Limb (tissue), 2 donors: Measurements from ENCODE around the gene PIP5K1A.
"Not testable (repeated sequence)": the region's sequence is repeated elsewhere in the genome, so short reads cannot be mapped to it uniquely, and the experiment has no call there.

Source experiments
- DNase-seq, 2 donors: peaks; one replicate each; pipeline ENCODE4 v3.0.0-alpha.2; 2016; ENCODE audit errors: extremely low spot score in 2 of 2

PIP5K1A gene, protein sequence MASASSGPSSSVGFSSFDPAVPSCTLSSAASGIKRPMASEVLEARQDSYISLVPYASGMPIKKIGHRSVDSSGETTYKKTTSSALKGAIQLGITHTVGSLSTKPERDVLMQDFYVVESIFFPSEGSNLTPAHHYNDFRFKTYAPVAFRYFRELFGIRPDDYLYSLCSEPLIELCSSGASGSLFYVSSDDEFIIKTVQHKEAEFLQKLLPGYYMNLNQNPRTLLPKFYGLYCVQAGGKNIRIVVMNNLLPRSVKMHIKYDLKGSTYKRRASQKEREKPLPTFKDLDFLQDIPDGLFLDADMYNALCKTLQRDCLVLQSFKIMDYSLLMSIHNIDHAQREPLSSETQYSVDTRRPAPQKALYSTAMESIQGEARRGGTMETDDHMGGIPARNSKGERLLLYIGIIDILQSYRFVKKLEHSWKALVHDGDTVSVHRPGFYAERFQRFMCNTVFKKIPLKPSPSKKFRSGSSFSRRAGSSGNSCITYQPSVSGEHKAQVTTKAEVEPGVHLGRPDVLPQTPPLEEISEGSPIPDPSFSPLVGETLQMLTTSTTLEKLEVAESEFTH

DNA sequence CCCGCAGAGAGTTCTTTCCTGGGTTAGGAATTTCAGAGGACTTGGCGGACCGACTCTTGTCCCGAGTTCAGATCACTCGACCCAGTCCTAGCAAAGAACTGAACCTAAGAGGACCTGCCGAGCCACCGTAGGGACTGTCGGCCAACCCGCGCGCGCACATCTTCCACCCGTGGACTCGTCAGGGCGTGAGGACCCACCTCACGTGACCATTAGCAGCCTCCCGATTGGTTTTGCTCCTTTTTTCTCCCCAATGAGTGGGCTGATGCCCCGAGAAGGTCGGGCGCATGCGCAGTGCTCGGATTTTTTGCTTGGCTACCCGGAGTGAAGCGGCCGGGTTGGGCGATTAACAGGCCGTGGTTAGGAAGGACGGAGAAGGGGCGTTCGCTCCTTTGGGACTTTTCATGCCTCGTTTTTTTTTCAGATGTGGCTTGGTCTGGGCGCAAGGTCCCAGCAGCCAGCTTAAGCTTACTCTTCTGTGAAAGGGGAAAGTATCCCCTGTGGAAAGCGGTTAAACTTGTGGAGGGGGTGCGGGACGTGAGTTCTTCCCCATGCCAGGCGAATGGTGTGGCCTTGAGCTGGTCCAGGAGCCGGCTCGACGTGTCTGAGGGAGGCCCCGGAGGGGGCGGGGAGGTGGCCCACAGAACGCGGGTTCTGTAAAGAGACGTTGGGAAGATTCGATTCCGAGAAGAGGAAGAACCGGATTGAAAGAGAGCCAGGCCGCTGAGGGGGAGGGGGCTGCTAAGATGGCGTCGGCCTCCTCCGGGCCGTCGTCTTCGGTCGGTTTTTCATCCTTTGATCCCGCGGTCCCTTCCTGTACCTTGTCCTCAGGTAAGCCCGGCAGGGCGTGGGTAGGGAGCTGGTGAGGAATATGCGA lies at the start of gene PIP5K1A:
TSS of gene PIP5K1A (plus strand) at position 299 of the 874 bp plus-strand sequence. CDS start at position 744, 445 bp downstream.
- peak; percentile 98 for DNase-seq

DNA sequence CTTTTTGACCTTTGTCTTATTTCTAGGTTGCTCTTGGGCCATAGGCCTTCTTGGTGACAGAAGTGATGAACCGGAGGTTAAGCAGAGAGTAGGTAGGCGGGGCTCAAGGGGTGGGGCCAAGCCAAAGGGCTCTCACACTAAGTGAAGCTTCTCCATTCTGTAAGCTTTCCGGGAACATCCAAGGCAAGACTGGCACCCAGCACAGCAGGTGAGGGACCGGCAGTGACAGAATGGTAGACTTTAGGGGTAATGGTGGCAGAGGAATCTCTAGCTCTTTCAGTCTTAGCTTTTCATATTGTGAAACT lies 41.9 kb upstream of the PIP5K1A start, which contains the start of gene TNFAIP8L2:
TSS of gene TNFAIP8L2 (plus strand) at position 135 of the 305 bp plus-strand sequence. CDS start 2,049 bp downstream, outside the sequence.
- no peak for DNase-seq

DNA sequence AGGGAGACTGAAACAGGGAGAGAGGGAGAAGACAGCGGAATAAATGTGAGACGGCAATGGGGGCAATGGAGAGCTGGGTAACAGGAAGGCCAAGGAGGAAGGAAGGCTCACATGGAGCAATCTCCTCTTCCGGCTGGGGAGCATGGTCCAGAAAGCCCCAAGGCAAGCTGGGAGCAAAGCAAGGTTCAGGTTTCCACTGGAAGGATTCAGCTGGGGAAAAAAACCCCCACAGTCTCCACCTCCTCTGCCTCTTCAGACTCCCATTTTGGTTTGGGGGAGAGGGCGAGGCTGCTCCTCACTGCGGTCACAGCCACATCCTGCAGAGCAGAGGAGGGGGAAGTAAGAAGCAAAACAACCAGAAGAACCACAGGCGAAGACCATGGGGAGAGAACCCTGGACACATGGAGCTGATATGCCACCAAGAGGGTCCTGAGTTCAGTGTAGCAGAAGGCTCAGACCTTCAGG lies 41.3 kb upstream of the PIP5K1A start:
- no peak for DNase-seq

DNA sequence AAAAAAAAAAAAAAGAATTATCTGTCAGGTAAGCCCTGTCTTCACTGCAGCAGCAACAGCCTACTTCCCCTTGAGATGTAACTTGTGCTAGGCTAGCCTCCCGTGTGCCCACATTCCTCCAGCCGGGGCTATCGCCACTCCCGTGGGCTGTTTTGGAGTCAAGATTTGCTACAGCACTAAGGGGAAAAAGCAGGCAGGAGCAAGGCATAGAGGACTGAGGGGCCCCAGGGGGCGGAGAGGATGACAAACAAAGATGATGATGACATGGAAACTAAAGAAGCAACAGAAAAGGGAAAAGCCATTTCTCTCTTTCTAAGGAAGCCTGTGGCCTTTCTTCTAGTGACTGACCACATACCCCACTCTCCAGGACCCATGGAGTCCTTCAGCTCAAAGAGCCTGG lies 40.0 kb upstream of the PIP5K1A start:
- no peak for DNase-seq

DNA sequence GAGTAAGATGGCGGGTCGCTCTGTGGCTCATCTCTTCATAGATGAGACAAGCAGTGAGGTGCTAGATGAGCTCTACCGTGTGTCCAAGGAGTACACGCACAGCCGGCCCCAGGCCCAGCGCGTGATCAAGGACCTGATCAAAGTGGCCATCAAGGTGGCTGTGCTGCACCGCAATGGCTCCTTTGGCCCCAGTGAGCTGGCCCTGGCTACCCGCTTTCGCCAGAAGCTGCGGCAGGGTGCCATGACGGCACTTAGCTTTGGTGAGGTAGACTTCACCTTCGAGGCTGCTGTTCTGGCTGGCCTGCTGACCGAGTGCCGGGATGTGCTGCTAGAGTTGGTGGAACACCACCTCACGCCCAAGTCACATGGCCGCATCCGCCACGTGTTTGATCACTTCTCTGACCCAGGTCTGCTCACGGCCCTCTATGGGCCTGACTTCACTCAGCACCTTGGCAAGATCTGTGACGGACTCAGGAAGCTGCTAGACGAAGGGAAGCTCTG lies 39.6 kb upstream of the PIP5K1A start:
- DNase-seq, result no peak

DNA sequence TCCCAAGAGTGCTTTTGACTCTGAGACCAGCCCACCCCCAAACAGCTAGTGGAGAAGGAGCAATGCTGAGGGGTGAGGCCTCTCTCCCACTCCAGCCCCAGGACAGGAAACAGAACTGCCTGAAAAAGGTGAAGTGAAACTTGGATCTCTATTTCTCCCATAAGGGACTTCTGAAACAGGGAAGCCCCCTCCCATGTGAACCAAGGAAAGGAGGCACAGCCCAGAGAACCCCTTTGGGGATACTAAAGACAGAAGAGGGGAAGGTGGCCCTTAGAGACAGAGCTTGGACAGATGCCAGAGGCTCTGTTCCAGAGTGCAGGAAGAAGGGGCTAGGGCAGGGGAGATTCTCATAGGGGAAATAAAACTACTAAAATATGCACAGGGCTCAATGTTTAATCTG lies 39.0 kb upstream of the PIP5K1A start:
- no peak for DNase-seq

DNA sequence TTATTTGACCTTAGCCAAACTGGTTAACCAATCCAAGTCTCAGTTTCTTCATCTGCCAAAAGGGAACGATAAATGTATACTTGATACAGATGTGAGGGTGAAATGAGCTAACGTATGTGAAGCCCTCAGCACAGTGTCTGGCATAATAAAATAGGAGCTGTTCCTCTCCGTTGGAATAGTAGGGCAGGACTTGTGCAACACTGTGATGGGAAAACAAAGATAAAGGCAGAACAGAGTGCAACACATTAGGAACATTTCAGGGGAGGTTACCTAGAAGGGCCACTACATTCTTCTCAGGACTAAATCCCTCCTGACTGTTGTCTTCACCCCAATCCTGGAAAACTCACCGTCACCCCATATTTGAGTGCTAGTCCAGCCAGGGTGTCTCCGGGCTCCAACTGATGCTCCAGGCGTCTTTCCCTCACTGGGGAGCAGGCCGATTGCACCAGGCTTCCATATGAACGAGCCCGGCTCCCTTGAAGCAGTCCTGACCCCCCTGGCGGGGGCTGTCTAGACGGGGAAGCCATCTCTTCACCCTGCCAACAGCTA lies 33.5 kb upstream of the PIP5K1A start:
- DNase-seq, result no peak

DNA sequence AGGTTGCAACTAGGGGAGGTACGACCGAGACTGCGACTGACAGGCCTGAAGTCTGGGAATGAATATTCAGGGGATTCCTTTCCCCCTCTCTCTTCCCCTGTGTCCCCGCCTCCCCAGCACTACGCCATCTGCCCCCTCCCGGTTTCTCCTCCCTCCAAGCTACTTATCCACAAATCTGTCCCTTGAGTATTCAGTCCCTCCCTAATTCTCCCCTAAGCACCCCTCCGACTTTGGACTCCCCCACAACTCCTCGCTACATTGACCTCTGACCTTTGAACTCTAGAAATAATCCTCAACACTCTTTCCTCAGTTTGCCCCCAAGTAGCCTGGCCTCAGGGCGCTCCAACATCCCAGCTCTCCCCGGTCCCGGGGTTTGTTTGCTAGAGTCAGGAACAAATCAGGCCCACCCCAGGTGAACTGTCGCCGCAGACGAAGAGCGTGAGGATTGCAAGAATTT lies 33.0 kb upstream of the PIP5K1A start:
- peak; percentile 59 to 74 for DNase-seq

DNA sequence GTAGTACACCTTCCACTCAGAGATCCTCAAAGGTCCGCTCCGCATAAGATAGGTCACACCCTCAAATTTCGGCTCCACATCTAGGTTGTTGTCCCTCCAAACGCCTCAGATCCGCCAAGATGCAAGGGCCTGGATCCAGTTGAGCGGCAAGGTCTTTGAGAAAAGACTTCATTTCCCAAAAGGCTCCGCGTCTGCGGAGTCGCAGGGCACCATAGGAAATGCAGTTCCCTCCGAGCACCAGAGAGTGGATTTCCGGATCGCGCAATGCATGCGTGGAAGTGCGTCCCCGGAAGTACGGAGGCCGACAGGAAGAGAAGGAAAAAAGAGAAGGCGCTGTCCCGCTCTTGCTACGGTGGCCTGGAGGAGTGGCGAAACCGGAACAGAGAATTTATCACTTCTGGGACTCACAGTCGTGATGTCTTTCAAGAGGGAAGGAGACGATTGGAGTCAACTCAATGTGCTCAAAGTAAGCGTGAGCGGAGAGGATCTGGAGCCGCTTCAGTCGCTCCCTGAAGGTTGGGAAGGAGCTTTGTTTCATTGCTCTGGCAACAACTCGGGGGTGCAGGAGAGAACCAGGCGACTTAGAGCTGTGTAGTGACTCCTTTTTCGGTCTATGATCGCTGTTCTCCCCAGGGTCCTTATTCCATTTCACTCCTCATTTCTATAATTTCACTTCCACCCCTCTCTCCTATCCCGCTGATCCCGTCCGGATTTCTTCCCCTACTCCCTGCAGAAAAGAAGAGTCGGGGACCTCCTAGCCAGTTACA lies 32.4 kb upstream of the PIP5K1A start, which contains the start of the genes LYSMD1 and SCNM1:
TSS of gene LYSMD1 (minus strand) at position 165 of the 767 bp plus-strand sequence. CDS start 644 bp downstream, outside the sequence.
TSS of gene SCNM1 (plus strand) at position 407 of the 767 bp plus-strand sequence. CDS start at position 416, 9 bp downstream.
- peak; percentile 96 to 98 for DNase-seq

DNA sequence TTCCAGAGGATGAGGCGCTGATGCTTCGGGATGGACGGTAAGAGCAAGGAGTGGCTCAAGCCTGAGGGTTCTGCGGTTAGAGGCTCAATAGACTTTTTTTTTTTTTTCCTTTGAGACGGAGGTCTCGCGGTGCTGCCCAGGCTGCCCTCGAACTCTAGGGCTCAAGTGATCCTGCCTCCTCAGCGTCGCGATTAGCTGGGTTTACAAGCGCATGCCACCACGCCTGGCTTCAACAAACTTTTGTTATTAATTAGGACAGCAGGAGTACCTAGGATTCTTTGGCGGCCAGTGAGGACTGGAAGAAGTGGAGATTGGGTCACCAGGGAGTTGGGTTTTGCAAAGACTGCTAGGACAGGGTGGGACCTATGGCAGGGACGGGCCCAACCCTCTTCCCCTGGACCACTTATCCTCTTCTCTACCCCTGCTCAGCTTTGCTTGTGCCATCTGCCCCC lies 31.8 kb upstream of the PIP5K1A start:
- no peak for DNase-seq

DNA sequence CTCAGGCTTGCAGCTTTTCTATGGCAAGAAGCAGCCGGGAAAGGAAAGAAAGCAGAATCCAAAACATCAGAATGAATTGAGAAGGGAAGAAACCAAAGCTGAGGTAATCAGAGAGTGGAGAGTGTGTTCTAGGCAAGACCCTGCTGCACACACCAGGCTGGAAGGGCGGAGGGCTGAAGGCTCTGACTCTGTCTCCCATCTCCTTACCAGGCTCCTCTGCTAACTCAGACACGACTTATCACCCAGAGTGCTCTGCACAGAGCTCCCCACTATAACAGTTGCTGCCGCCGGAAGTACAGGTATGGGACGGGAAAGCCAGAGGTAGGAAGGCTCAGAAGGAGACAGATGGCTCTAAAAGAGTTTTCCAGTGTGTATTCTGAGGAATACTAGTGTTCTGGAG lies 31.2 kb upstream of the PIP5K1A start:
- no peak for DNase-seq

DNA sequence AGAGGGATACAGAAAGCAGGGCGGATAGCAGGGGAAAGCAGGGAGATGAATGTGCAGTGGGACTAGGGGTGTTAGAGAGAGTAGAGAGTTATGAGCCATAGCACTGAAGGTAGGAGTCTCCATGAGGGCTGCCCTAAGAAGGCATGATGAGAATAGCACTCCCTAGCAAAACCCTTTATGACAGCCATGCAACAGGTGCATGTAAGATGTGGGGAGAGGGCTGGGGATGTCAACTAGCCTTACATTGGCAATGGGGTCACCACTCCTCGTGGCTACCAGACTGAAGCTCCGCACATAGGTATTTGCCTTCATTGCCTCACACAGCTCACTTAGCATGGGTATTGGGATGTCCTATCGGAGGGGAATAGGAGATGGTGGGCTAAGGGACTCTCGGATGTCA lies 27.2 kb upstream of the PIP5K1A start:
- no peak for DNase-seq

DNA sequence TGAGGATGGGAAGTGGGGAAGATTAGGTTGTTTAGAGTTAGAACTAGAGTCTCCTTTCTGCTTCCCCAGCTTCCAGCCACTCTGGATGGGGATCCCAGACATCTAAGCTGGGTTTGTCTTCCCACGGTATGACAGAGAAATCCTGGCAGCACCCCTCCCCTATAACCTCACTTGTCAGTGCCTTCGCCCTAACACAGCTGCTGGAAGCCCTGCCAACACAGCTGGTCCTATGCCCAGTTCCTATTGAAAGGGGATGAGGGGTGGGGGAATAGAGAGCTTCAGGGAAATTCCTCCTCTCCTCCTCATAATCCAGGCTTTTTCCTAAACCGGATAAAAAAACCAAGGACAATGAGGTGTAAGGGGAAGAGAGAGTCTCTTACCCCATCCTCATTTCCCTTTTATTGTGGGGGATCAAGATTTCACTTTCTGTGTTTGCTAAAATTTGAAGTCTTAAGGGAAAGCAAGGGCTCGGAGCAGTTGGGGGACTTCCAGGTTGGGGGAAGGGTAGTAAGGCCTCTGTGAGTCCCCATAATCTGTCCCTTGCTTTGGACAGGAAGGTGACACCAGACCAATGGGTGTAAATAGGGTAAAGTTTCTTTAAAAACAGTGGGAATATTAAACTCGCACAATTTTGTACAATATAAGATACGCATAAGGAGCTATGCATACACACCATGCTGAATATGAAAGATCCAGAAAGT lies 23.2 kb upstream of the PIP5K1A start:
- peak in 1 of 2 donors; percentile 10 for DNase-seq

DNA sequence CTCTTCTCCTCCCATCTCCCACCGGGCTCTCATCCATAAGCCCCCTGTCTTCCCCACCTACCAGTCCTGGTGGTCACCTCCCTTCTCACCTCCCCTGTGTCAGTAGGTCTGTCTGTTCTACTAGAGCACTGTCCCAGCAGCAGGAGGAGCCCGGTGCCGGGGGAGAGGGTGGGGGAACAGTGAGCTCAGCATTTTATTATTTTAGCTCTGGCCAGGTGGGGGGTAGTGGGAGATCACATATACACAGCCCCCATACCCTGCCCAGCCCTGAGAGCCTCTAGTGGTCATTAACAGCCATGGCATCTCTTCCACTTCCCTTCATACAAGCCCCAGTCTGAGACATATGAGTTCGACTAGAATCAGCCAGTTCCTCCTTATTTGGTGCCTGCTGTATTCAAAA lies 22.5 kb upstream of the PIP5K1A start, which contains the start of gene TMOD4:
TSS of gene TMOD4 (minus strand) at position 119 of the 400 bp plus-strand sequence. CDS start 1,106 bp downstream, outside the sequence.
- peak in 1 of 2 donors; percentile 29 for DNase-seq

DNA sequence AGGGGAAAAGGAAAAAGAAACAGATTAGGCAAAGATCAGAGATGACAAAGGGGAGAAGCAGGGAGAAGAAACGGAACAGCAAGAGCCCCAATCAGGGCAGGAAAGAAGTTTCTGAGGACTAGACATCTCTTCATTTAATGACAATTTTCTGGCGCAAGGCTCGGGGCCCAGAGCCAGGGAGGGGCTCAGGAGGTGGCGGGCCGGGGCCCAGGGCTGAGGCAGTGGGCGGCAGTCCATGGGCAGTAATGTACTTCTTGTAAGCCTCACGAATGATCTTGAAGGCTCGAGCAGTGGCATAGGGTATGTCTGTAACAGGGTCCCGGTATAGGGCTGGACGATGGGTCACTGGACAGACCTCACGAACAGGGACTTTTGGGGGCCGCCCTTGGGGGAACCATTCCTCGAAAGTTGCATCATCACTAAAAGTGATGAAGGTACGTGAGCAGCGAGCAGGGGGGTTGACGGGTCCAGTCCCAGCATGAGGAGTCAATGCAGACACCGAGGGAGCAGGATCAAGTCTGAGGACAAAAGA lies 21.8 kb upstream of the PIP5K1A start:
- DNase-seq, result no peak

DNA sequence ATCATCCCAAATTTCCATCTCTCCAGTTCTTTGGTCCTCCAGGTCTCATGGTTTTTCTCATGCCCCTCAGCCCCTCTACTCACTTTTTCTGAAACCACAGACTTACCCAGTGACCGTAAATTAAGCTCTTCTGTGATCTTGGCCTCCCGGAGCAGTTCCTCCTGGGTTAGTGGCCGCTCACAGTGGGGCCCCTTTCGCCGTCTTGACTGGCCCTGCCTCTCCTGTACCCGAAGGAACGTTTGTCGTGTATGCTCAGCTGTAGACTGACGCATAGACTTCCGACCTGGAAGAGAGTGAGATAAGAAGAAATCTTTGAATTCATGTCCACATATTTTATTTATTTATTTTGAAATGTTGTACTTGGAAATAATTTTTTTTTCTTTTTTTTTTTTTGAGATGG lies 14.1 kb upstream of the PIP5K1A start:
- DNase-seq, result no peak

DNA sequence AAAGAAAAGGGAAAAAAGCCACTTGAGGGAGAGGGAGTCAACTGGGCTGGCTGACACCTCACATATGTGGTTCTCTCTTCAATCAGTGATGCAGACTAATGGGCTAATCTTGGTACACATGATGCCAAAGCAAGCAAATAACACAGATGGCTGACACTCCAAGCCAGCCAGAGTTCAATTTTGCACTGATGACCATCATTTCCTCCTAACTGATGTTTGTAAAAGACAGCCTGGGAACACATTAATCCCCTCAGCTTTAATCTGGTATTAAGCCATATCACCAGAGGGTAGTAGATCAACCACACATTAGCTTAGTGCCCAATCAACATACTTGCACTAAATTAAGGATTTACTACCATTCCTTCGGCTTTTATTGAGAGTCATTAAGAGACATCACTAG lies 11.1 kb upstream of the PIP5K1A start:
- no peak for DNase-seq

DNA sequence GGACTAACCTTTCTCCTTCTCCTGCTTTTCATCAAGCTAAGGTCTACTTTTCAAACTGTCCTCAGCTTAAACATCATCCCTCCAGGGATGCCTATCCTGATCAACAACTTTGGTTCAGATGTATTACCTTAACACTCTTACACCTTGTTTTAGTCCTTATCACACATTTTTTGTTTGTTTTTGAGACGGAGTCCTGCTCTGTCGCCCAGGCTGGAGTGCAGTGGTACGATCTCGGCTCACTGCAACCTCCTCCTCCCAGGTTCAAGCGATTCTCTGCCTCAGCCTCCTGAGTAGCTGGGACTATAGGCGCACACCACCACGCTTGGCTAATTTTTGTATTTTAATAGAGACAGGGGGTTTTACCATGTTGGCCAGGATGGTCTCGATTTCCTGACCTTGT lies 9.7 kb upstream of the PIP5K1A start:
- not testable (repeated sequence) for DNase-seq
